Measurements from ENCODE around the gene TMEM9. TPM values are rescaled to one million over a fixed set of nuclear protein-coding genes. Genes with fewer than 3 reads are reported as not detected.

Gene TMEM9
- total RNA-seq, 3 donors from 2014 or later (not counting 1 experiment from before 2014, with no cell fraction given), result 16.2 to 18.1 (median 16.9) TPM

DNA sequence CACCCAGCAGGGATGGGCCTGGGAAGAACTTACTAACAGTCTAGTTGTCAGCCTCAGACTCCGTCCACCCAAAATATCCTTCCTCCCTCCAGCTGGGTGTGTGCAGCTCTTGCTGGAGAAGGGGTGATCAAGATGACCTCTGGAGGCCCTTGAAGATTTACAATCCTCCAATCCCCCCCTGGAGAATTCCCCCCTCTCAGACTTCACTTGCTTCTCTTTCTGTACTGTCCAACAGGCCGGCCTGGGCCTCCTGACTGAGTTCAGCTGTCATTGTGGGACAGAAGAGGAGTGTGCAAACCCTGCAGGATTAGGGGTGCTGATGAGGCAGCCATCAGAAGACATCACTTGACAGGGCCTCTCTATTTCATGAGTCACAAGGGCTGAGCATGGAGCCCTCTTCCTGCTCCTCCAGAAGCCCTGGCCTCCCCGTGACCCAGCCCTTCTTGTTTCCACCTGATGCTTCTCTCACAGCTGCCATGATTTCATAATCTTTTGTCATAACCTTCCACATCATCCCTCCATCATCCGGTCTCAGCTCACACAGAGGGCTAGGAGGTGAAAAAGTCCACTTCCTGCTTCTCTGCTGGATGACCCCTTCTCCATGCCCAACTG, 18.8 kb upstream of the TMEM9 start:
- H3K4me3 Mint-ChIP-seq, result peak overlapping the region; percentile 51
- H3K9me3 ChIP-seq (ENCODE audit: control insufficient read depth, insufficient read depth, low read length), result no peaks in the 10 kb centered on the region

DNA sequence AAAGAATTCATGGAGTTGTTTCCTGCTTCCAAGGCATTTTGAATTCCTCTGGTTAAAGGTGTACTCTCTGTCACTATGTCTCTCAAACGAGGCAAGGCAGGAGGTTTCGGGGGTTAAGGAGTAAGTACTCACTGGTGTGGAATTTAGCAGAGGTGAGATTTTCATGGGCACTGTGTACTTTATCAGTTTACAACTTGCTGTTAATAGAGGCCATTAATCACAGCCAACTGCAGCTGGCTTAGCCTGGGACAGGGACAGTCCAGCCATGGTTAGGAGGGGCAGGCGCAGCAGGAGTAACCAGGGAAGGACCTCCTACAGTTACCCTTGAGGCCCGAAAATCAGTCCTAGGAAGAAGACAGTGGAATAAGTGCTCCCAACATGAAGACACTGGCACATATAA, 18.1 kb upstream of the TMEM9 start:
- Histone ChIP-seq H3K9me3 (ENCODE audit: control insufficient read depth, insufficient read depth, low read length) (no peaks in the 10 kb centered on the region), H3K27ac (ENCODE audit: low read length) (no peak overlapping the region), H3K27me3 (ENCODE audit: control insufficient read depth, insufficient read depth, low read length) (no peaks in the 10 kb centered on the region), H3K36me3 (ENCODE audit: control insufficient read depth, insufficient read depth, low read length) (no peaks in the 10 kb centered on the region), H3K4me3 (ENCODE audit: low read length) (no peak overlapping the region), H3K4me1 (ENCODE audit: control insufficient read depth, insufficient read depth, low read length) (peaks cover 15% of the 10 kb centered on the region)
- WGBS (ENCODE audit: insufficient coverage), result 92% methylated on average over 4 of the region's 4 CpGs
- DNase-seq (no peak), ATAC-seq (no peak)
- TF ChIP-seq, protein P1, sequence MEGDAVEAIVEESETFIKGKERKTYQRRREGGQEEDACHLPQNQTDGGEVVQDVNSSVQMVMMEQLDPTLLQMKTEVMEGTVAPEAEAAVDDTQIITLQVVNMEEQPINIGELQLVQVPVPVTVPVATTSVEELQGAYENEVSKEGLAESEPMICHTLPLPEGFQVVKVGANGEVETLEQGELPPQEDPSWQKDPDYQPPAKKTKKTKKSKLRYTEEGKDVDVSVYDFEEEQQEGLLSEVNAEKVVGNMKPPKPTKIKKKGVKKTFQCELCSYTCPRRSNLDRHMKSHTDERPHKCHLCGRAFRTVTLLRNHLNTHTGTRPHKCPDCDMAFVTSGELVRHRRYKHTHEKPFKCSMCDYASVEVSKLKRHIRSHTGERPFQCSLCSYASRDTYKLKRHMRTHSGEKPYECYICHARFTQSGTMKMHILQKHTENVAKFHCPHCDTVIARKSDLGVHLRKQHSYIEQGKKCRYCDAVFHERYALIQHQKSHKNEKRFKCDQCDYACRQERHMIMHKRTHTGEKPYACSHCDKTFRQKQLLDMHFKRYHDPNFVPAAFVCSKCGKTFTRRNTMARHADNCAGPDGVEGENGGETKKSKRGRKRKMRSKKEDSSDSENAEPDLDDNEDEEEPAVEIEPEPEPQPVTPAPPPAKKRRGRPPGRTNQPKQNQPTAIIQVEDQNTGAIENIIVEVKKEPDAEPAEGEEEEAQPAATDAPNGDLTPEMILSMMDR (IDR thresholded peaks at IDR 0.05), result no peak
- Mint-ChIP-seq H3K36me3 (no peaks in the 10 kb centered on the region), H3K9me3 (no peaks in the 10 kb centered on the region), H3K4me1 (peaks cover 16 to 18% of the 10 kb centered on the region in 2 donors), H3K4me3 (peak overlapping the region; percentile 83), H3K27me3 (ENCODE audit: low read depth in 2 of 2) (peaks cover 21 to 23% of the 10 kb centered on the region in 2 donors), H3K27ac (no peak overlapping the region)
- intact Hi-C loops (cut with micrococcal nuclease), result no loop called here

More for the DNA sequence above, 18.8 kb upstream of the TMEM9 start:
- TF ChIP-seq, protein P1 (IDR thresholded peaks at IDR 0.05), result no peak
- Histone ChIP-seq H3K27me3 (ENCODE audit: control insufficient read depth, insufficient read depth, low read length) (no peaks in the 10 kb centered on the region), H3K36me3 (ENCODE audit: control insufficient read depth, insufficient read depth, low read length) (no peaks in the 10 kb centered on the region), H3K27ac (ENCODE audit: low read length) (no peak overlapping the region), H3K4me1 (ENCODE audit: control insufficient read depth, insufficient read depth, low read length) (peaks cover 15% of the 10 kb centered on the region), H3K4me3 (ENCODE audit: low read length) (no peak overlapping the region)
- 75% methylated on average over 3 of the region's 4 CpGs for WGBS (ENCODE audit: insufficient coverage)
- no peaks in the 10 kb centered on the region for H3K9me3 Mint-ChIP-seq
- ATAC-seq, result no peak
- intact Hi-C loops (cut with micrococcal nuclease), result no loop called here
- H3K36me3 Mint-ChIP-seq, result no peaks in the 10 kb centered on the region
- no peak for DNase-seq
- peaks cover 16 to 18% of the 10 kb centered on the region in 2 donors for H3K4me1 Mint-ChIP-seq
- peaks cover 21 to 23% of the 10 kb centered on the region in 2 donors for H3K27me3 Mint-ChIP-seq (ENCODE audit: low read depth in 2 of 2)
- no peak overlapping the region for H3K27ac Mint-ChIP-seq

DNA sequence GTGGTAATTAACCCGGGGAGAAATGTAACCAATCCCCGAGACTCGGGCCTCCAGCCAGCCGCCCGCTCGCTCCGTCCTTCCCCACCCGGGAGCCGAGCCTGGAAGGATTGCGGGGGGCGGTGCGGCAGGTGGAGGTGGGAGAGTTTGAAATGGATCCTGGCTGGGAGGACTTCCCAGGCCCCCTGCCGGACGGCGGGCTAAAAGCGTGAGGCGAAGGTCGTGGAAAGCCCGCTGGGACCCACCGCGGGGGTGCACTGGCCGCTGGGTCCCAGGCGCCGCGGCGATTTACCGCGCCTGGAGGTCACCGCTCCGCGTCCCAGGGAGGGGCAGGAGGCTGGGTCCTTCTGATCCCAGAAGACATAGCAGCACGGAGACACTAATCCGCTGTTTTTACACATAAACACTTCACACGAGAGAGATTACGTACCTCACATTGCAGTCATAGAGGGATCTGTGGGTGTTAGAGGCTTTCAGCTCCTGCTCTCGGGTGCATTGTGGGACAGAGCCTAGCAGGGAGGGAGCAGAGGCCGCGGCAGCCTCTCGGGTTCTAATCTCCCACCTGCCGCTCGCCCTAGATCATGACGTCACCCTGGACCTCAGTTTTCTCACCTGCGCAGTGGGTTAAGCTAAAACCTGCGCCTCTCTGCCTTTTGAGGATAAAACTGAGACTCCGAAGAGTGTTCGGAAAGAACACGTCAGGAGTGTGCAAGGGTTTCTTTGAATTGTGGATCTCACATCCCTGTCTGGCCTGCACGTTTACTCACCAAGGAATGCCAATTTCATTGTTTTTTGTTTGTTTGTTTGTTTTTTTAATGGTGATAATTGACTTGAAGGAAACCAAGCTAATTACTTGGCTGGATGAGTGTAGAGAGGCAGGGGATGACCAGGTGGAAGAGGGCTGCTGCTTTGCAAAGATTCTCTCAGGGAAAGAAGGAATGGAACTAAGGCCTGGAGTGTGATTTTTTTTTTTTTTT, 17.1 kb upstream of the TMEM9 start:
- no peaks in the 10 kb centered on the region for H3K36me3 ChIP-seq (ENCODE audit: control insufficient read depth, insufficient read depth, low read length)
- no peaks in the 10 kb centered on the region for H3K36me3 Mint-ChIP-seq
- peaks cover 15% of the 10 kb centered on the region for H3K4me1 ChIP-seq (ENCODE audit: control insufficient read depth, insufficient read depth, low read length)
- ATAC-seq, result peak; percentile 49 to 58 (median 55)
- intact Hi-C loops (cut with micrococcal nuclease), result no loop called here
- no peaks in the 10 kb centered on the region for H3K27me3 ChIP-seq (ENCODE audit: control insufficient read depth, insufficient read depth, low read length)
- TF ChIP-seq, protein P1 (IDR thresholded peaks at IDR 0.05), result no peak
- peaks cover 19 to 21% of the 10 kb centered on the region in 2 donors for H3K27me3 Mint-ChIP-seq (ENCODE audit: low read depth in 2 of 2)
- H3K4me3 Mint-ChIP-seq, result peak overlapping the region; percentile 83
- peak overlapping the region in 1 of 2 donors; percentile 78 for H3K27ac Mint-ChIP-seq
- no peak overlapping the region for H3K27ac ChIP-seq (ENCODE audit: low read length)
- 9% methylated on average over 46 of the region's 48 CpGs for WGBS (ENCODE audit: insufficient coverage)
- peaks cover 16 to 18% of the 10 kb centered on the region in 2 donors for H3K4me1 Mint-ChIP-seq
- no peaks in the 10 kb centered on the region for H3K9me3 ChIP-seq (ENCODE audit: control insufficient read depth, insufficient read depth, low read length)
- H3K4me3 ChIP-seq (ENCODE audit: low read length), result peak overlapping the region; percentile 57
- H3K9me3 Mint-ChIP-seq, result no peaks in the 10 kb centered on the region
- DNase-seq, result peak; percentile 29 to 67

All from natural killer cell (primary cell).